Astrocyte (in vitro differentiated cells and primary cell): Measurements from ENCODE around the gene CDC42BPG. TPM values are rescaled to one million over a fixed set of nuclear protein-coding genes. Genes with fewer than 3 reads are reported as not detected.
A peak's percentile ranks its signal among the peaks of the same experiment; 100 is the strongest.

Experiments used
- DNase-seq: peaks from one replicate; pipeline ENCODE4 v3.0.0-alpha.2; 2010; ENCODE audit warnings: low read depth
- FAIRE-seq: peaks from 2 replicates; lab custom pipeline; 2011; peaks lifted over from hg19 to GRCh38; lab: Jason Lieb, UNC
- H2AFZ ChIP-seq: 2 replicates; pipeline ENCODE4 v1.6.0; 2012; ENCODE audit warnings: low read depth, low read length, inconsistent platforms
- H3K27ac ChIP-seq: 2 replicates; pipeline ENCODE4 v1.5.1; 2011; ENCODE audit warnings: low read depth, low read length, inconsistent platforms
- H3K27me3 ChIP-seq: 2 replicates; pipeline ENCODE4 v1.6.0; 2011; ENCODE audit warnings: low read length, inconsistent platforms; ENCODE audit not compliant: insufficient read depth
- H3K36me3 ChIP-seq: 2 replicates; pipeline ENCODE4 v1.5.1; 2011; ENCODE audit warnings: low read length, inconsistent platforms; ENCODE audit not compliant: insufficient read depth
- H3K4me1 ChIP-seq: 2 replicates; pipeline ENCODE4 v1.5.1; 2011; ENCODE audit warnings: low read length, inconsistent platforms; ENCODE audit not compliant: insufficient read depth
- H3K4me2 ChIP-seq: 2 replicates; pipeline ENCODE4 v1.6.0; 2012; ENCODE audit warnings: low read length, inconsistent platforms
- H3K4me3 ChIP-seq: 2 replicates; pipeline ENCODE4 v1.5.1; 2011; ENCODE audit warnings: low read depth, mild to moderate bottlenecking, low read length, inconsistent platforms; ENCODE audit not compliant: insufficient read depth
- H3K79me2 ChIP-seq: 2 replicates; pipeline ENCODE4 v1.6.0; 2012; ENCODE audit warnings: mild to moderate bottlenecking, low read length, inconsistent platforms; ENCODE audit not compliant: insufficient read depth
- H3K9ac ChIP-seq: 2 replicates; pipeline ENCODE4 v1.6.0; 2012; ENCODE audit warnings: mild to moderate bottlenecking, low read length, inconsistent platforms
- H3K9me3 ChIP-seq: 2 replicates; pipeline ENCODE4 v1.5.1; 2012; ENCODE audit warnings: low read depth, mild to moderate bottlenecking, low read length, inconsistent platforms; ENCODE audit not compliant: insufficient read depth
- H4K20me1 ChIP-seq: 2 replicates; pipeline ENCODE4 v1.6.0; 2012; ENCODE audit warnings: low read length, inconsistent platforms; ENCODE audit not compliant: insufficient read depth
- H3K27ac Mint-ChIP-seq: one replicate; pipeline ENCODE4 v1.8.0; 2021; ENCODE audit warnings: mild to moderate bottlenecking, mixed read lengths; ENCODE audit not compliant: unreplicated experiment
- H3K27me3 Mint-ChIP-seq: one replicate; pipeline ENCODE4 v1.8.0; 2021; ENCODE audit warnings: low read depth, mixed read lengths; ENCODE audit not compliant: unreplicated experiment
- H3K36me3 Mint-ChIP-seq: one replicate; pipeline ENCODE4 v1.8.0; 2021; ENCODE audit warnings: low read depth, mixed read lengths; ENCODE audit not compliant: unreplicated experiment
- H3K4me1 Mint-ChIP-seq: one replicate; pipeline ENCODE4 v1.8.0; 2021; ENCODE audit warnings: low read depth, mixed read lengths; ENCODE audit not compliant: unreplicated experiment
- H3K4me3 Mint-ChIP-seq: one replicate; pipeline ENCODE4 v1.8.0; 2021; ENCODE audit warnings: mild to moderate bottlenecking, moderate library complexity, mixed read lengths; ENCODE audit not compliant: unreplicated experiment
- H3K9me3 Mint-ChIP-seq: one replicate; pipeline ENCODE4 v1.8.0; 2021; ENCODE audit warnings: mild to moderate bottlenecking, mixed read lengths; ENCODE audit not compliant: unreplicated experiment
- CTCF ChIP-seq: IDR thresholded peaks from 2 replicates; pipeline ENCODE4 v1.5.1; 2011; ENCODE audit warnings: low read depth, mild to moderate bottlenecking, inconsistent platforms, low read length, moderate library complexity; ENCODE audit not compliant: insufficient read depth
- EZH2 ChIP-seq: IDR thresholded peaks from 2 replicates; pipeline ENCODE4 v1.6.1; 2012; ENCODE audit warnings: mild to moderate bottlenecking, low read length, inconsistent platforms; ENCODE audit not compliant: insufficient read depth
- total RNA-seq: library from RNA; stranded (reverse); gene quantifications from 2 replicates; pipeline ENCODE4 v1.2.1, GENCODE V29; 2021

CDC42BPG gene
- total RNA-seq, 1 donor from 2014 or later, result 4.6 TPM

- FAIRE-seq, result no peak
- no peaks in the 10 kb centered on the region for H3K9me3 ChIP-seq
- Mint-ChIP-seq H3K27ac (no peak overlapping the region), H3K9me3 (no peaks in the 10 kb centered on the region), H3K4me3 (peak overlapping the region; percentile 27), H3K4me1 (peaks cover 17% of the 10 kb centered on the region), H3K27me3 (no peaks in the 10 kb centered on the region), H3K36me3 (peaks cover 17% of the 10 kb centered on the region)
- H3K79me2 ChIP-seq, result peaks cover 63% of the 10 kb centered on the region
- no peak for TF ChIP-seq EZH2
- no peaks in the 10 kb centered on the region for H3K27me3 ChIP-seq
- no peak overlapping the region for H2AFZ ChIP-seq
- peak overlapping the region; percentile 76 for H3K4me2 ChIP-seq
- peaks cover 34% of the 10 kb centered on the region for H3K4me1 ChIP-seq
- peak overlapping the region; percentile 86 for H3K27ac ChIP-seq
- peak; percentile 72 for DNase-seq
- peaks cover 9% of the 10 kb centered on the region for H3K36me3 ChIP-seq
- H4K20me1 ChIP-seq, result peaks cover 20% of the 10 kb centered on the region
- H3K9ac ChIP-seq, result peak overlapping the region; percentile 58
- H3K4me3 ChIP-seq, result no peak overlapping the region
Observed at GRCh38 chr11:64856382-64857227, 12.2 kb upstream of the CDC42BPG start.

- Histone ChIP-seq H3K36me3 (peaks cover 9% of the 10 kb centered on the region), H3K4me1 (peaks cover 40% of the 10 kb centered on the region), H2AFZ (no peak overlapping the region), H3K79me2 (peaks cover 56% of the 10 kb centered on the region), H3K9me3 (no peaks in the 10 kb centered on the region), H3K9ac (peak overlapping the region; percentile 58), H3K27ac (peak overlapping the region; percentile 86), H3K27me3 (no peaks in the 10 kb centered on the region), H3K4me3 (no peak overlapping the region), H3K4me2 (peak overlapping the region; percentile 76), H4K20me1 (peaks cover 16% of the 10 kb centered on the region)
- no peak overlapping the region for H3K4me3 Mint-ChIP-seq
- H3K27me3 Mint-ChIP-seq, result no peaks in the 10 kb centered on the region
- DNase-seq (no peak), FAIRE-seq (no peak)
- H3K4me1 Mint-ChIP-seq, result peaks cover 17% of the 10 kb centered on the region
- peaks cover 17% of the 10 kb centered on the region for H3K36me3 Mint-ChIP-seq
- TF ChIP-seq CTCF (no peak), EZH2 (no peak)
- H3K9me3 Mint-ChIP-seq, result no peaks in the 10 kb centered on the region
- peak overlapping the region; percentile 87 for H3K27ac Mint-ChIP-seq
Observed at GRCh38 chr11:64855596-64856304, 11.3 kb upstream of the CDC42BPG start.
